ENCODE measurements around the gene SYAP1.

DNA sequence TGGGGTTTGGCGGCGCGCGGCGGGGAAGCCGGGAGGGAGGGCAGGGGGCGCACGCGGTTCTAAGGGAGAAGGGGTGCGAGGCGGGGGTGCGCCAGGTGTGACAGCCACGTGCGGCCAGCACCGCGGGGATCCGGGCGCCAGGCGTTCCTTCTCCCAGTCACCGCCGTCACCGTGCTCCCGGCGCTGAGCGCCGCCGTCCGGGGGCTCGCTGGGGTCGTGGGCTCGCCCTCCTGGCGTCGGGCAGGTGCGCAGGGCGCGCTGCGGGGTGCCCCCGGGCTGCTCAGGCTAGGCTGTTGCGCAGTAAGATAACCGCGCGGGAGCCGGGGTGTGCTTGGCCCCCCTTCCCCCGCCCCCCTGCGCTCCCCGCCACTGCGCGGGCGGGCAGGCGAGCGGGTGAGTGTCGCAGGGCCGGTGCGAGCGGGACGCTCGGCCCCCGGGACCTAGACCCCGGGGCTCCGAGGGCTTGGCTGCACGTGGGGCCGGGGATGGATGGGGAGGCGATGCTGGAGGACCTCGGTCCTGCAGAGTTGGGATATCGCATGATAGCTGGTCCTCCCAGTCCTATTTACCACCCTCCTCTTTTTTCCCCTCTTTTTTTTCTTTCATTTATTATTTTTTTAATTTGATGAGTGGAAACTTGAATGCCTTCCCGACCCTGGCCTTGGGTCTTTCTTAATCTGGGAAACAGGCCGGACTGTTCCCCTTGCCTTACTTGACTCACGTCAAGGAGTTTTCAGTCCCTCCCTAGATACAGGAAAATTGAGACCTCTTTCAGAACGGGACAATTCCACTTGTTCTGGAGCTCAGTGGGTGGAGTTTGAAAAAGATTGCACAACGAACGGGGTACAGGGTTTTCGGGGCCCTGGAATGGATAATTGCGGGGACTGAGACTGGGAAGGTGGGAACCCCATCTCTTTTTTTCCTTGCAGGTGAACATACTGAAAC, 67.7 kb downstream of the SYAP1 start:
- TF ChIP-seq, protein P1, sequence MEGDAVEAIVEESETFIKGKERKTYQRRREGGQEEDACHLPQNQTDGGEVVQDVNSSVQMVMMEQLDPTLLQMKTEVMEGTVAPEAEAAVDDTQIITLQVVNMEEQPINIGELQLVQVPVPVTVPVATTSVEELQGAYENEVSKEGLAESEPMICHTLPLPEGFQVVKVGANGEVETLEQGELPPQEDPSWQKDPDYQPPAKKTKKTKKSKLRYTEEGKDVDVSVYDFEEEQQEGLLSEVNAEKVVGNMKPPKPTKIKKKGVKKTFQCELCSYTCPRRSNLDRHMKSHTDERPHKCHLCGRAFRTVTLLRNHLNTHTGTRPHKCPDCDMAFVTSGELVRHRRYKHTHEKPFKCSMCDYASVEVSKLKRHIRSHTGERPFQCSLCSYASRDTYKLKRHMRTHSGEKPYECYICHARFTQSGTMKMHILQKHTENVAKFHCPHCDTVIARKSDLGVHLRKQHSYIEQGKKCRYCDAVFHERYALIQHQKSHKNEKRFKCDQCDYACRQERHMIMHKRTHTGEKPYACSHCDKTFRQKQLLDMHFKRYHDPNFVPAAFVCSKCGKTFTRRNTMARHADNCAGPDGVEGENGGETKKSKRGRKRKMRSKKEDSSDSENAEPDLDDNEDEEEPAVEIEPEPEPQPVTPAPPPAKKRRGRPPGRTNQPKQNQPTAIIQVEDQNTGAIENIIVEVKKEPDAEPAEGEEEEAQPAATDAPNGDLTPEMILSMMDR (IDR thresholded peaks at IDR 0.05): no peak
- no peak for TF ChIP-seq ZFX (IDR thresholded peaks at IDR 0.05; ENCODE audit: borderline replicate concordance)

All from 22Rv1 (cell line).